PFSK-1 (cell line): ENCODE results near the gene RIIAD1.

Experiments used
- FOXP2 ChIP-seq: optimal IDR thresholded peaks from 2 replicates; pipeline ENCODE3; 2011; ENCODE audit warnings: borderline replicate concordance, control low read depth, inconsistent platforms; ENCODE audit not compliant: insufficient read depth; ENCODE audit errors: extremely low read length, extremely low read depth
- POLR2AphosphoS5 ChIP-seq: IDR thresholded peaks from 2 replicates; pipeline ENCODE4 v1.6.1; 2012; ENCODE audit warnings: low read depth, mild to moderate bottlenecking, control low read depth, low read length, moderate library complexity
- REST ChIP-seq, 2 experiments: IDR thresholded peaks; 2 replicates each; pipeline versions ENCODE4 v1.6.1 to v1.8.0; 2011 to 2012; ENCODE audit warnings: low read depth in 2 of 2, low read length in 2 of 2, control low read depth in 1 of 2, inconsistent platforms in 1 of 2, mild to moderate bottlenecking in 1 of 2, moderate library complexity in 1 of 2; ENCODE audit not compliant: insufficient read depth in 1 of 2
- SIN3A ChIP-seq: IDR thresholded peaks from 2 replicates; pipeline ENCODE4 v1.6.1; 2012; ENCODE audit warnings: mild to moderate bottlenecking, low read length, moderate library complexity, borderline replicate concordance; ENCODE audit not compliant: insufficient read depth
- TAF1 ChIP-seq: IDR thresholded peaks from 2 replicates; pipeline ENCODE4 v1.6.1; 2012; ENCODE audit warnings: low read length, control low read depth, borderline replicate concordance; ENCODE audit not compliant: insufficient read depth

RIIAD1 gene

DNA sequence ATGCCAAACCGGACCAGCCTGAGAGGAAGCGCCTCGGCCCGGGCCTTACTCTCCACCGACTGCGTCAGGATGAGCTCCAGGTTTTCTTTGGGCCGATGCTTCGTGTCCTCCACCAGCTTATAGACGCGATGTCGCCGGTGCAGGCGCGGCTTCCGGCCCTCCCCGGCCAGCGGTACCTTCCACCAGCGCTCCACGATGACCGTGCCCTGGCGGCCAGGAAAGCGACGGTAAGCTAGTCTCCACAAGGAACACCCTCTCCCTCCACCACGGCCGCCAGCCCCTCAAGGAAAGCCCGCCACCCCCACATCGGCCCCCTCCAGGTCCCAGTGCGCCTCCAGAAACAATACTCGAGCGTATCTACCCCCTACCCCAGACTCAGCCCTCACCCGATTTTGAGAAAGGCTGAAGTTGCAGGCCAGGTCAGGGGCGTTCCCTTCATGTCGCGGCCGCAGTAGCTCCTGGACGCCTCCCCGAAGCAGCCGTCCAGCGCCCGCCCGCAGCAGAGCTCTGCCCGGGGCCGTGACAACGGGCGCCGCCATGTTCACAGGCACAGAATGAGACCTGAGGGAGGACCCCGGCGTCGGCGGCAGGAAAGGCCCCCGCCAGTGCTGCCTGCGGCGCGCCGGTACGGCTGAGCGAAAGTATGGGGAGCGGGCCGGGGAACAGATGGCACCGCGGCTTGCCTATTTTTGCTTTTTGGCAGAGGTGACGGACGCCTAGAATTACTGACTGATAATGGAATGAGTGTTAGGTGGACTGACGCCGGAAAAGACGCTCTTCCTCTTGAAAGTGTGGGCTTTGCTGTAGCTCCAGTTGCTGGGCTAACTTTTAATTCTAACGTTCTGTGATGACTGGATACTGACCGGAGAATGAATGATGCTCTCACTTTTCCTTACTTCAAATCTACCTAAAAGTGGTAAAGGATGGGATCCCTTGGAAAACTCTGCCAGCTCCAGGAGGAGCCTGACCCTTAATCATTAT, 41.9 kb downstream of the RIIAD1 start, which contains the start of gene MRPL9:
Gene MRPL9 (minus strand): TSS at position 556 of the 981 bp plus-strand sequence. CDS start 17 bp downstream, at position 539.
- peak; percentile 50 for TF ChIP-seq FOXP2
- peak; percentile 96 for TF ChIP-seq TAF1
- peak in 1 of 2 experiments; percentile 49; a peak in 1 of 4 replicates for TF ChIP-seq REST (IDR thresholded peaks at IDR 0.05; ENCODE audit: insufficient read depth in 1 of 2, low read depth in 2 of 2, low read length in 2 of 2)
- TF ChIP-seq SIN3A: peak; percentile 80; the same call in 1 of the 2 replicates
- TF ChIP-seq POLR2AphosphoS5: peak; percentile 93

GRCh38 chr1:151763990-151764389, 42.7 kb downstream of the RIIAD1 start:
- no peak for TF ChIP-seq REST (IDR thresholded peaks at IDR 0.05; ENCODE audit: insufficient read depth in 1 of 2, low read depth in 2 of 2, low read length in 2 of 2)
- TF ChIP-seq SIN3A: no peak
- TF ChIP-seq FOXP2: no peak
- TF ChIP-seq POLR2AphosphoS5: no peak
- TF ChIP-seq TAF1: no peak

DNA sequence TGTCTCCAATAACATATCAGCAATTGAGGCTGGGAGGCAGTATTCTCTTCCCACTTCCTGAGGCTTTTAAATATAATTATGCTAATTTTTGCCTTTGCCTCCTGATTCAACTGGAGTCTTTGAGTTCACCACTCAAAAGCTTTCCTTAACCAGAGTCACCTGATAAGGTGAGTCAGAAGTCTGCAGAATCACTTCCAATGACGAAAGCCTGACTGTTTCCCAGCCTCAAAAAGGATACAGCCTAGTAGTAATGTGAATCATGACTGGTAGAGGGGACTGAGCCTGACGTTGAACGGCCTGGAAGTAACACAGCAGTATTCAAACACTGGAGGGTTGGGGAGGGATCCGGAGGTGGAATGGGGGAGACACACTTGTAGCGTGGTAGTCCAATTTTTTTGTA, 52.4 kb downstream of the RIIAD1 start:
- TF ChIP-seq FOXP2 (no peak), POLR2AphosphoS5 (no peak), REST (IDR thresholded peaks at IDR 0.05; ENCODE audit: insufficient read depth in 1 of 2, low read depth in 2 of 2, low read length in 2 of 2) (no peak), TAF1 (no peak), SIN3A (no peak)

- TF ChIP-seq POLR2AphosphoS5 (no peak), TAF1 (no peak), SIN3A (no peak), FOXP2 (no peak), REST (IDR thresholded peaks at IDR 0.05; ENCODE audit: insufficient read depth in 1 of 2, low read depth in 2 of 2, low read length in 2 of 2) (no peak)
Observed at GRCh38 chr1:151774256-151774922, 53.1 kb downstream of the RIIAD1 start.
